ENCODE measurements around the gene SRSF9. TPM values are rescaled to one million over a fixed set of nuclear protein-coding genes. Genes with fewer than 3 reads are reported as not detected.

The SRSF9 gene
- total RNA-seq, 1 experiment from 2014 or later = 244 TPM

- H3K27ac Mint-ChIP-seq (ENCODE audit: unreplicated experiment) = no peak overlapping the region
- peaks cover 2% of the 10 kb centered on the region; the same call in 1 of the 2 replicates for H3K36me3 ChIP-seq (ENCODE audit: control insufficient read depth, insufficient read depth, low read length)
- no peaks in the 10 kb centered on the region for H3K27me3 ChIP-seq (replicated peaks; ENCODE audit: control insufficient read depth, insufficient read depth, low read length)
- H3K4me3 ChIP-seq (ENCODE audit: low read depth, low read length) = no peak overlapping the region
- H3K9me3 Mint-ChIP-seq (ENCODE audit: unreplicated experiment) = no peaks in the 10 kb centered on the region
- intact Hi-C loops (cut with micrococcal nuclease; ENCODE audit: unreplicated experiment) = no loop called here
- peaks cover 7% of the 10 kb centered on the region for H3K4me1 Mint-ChIP-seq (ENCODE audit: low read depth, unreplicated experiment)
- H3K4me1 ChIP-seq = no peaks in the 10 kb centered on the region; the same call in 1 of the 2 replicates
- H3K27me3 Mint-ChIP-seq (ENCODE audit: insufficient read depth, unreplicated experiment) = no peaks in the 10 kb centered on the region
- TF ChIP-seq, protein P1, sequence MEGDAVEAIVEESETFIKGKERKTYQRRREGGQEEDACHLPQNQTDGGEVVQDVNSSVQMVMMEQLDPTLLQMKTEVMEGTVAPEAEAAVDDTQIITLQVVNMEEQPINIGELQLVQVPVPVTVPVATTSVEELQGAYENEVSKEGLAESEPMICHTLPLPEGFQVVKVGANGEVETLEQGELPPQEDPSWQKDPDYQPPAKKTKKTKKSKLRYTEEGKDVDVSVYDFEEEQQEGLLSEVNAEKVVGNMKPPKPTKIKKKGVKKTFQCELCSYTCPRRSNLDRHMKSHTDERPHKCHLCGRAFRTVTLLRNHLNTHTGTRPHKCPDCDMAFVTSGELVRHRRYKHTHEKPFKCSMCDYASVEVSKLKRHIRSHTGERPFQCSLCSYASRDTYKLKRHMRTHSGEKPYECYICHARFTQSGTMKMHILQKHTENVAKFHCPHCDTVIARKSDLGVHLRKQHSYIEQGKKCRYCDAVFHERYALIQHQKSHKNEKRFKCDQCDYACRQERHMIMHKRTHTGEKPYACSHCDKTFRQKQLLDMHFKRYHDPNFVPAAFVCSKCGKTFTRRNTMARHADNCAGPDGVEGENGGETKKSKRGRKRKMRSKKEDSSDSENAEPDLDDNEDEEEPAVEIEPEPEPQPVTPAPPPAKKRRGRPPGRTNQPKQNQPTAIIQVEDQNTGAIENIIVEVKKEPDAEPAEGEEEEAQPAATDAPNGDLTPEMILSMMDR (IDR thresholded peaks at IDR 0.05; ENCODE audit: insufficient read depth in 1 of 2, low read depth in 1 of 2, low read length in 1 of 2, severe bottlenecking in 1 of 2, unreplicated experiment in 1 of 2) = no peak
- H3K36me3 Mint-ChIP-seq (ENCODE audit: insufficient read depth, unreplicated experiment) = no peaks in the 10 kb centered on the region
- no peak overlapping the region for H3K4me3 Mint-ChIP-seq (ENCODE audit: unreplicated experiment)
- ChIA-PET CTCF (no interaction called here), POLR2A (no interaction called here)
- DNase-seq = no peak
- H3K9me3 ChIP-seq = no peaks in the 10 kb centered on the region
- no TSS peak for BruUV-seq (replicated peaks)
These were observed 44.5 kb upstream of the SRSF9 start for GRCh38 chr12:120514002-120514401.

DNA sequence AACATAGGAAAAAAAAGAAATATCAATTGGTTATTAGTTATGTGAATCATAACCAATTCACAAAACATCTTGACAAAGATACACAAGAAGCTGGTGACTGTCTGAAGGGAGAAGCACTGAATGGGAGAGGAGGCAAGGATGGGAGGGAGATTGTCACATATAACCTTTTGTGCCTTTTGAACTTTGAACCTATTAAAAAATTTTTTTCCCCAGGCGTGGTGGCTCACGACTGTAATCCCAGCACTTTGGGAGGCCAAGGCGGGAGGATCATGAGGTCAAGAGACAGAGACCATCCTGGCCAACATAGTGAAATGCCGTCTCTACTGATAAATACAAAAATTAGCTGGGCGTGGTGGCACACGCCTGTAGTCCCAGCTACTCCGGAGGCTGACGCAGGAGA is 39.0 kb upstream of the SRSF9 start:
- Histone ChIP-seq H3K9me3 (no peaks in the 10 kb centered on the region), H3K27me3 (replicated peaks; ENCODE audit: control insufficient read depth, insufficient read depth, low read length) (no peaks in the 10 kb centered on the region), H3K4me1 (peaks cover 7% of the 10 kb centered on the region; the same call in 1 of the 2 replicates), H3K36me3 (ENCODE audit: control insufficient read depth, insufficient read depth, low read length) (no peaks in the 10 kb centered on the region), H3K4me3 (ENCODE audit: low read depth, low read length) (no peak overlapping the region)
- peaks cover 6% of the 10 kb centered on the region for H3K36me3 Mint-ChIP-seq (ENCODE audit: insufficient read depth, unreplicated experiment)
- TF ChIP-seq, protein P1 (IDR thresholded peaks at IDR 0.05; ENCODE audit: insufficient read depth in 1 of 2, low read depth in 1 of 2, low read length in 1 of 2, severe bottlenecking in 1 of 2, unreplicated experiment in 1 of 2) = no peak
- ChIA-PET POLR2A (no interaction called here), CTCF (interaction anchor here (0.7 to 0.8 kb wide), 2 partner anchors 14 to 273 kb away, joined by 3 to 6 read pairs; no protein-coding TSS in a partner anchor)
- H3K27me3 Mint-ChIP-seq (ENCODE audit: insufficient read depth, unreplicated experiment) = no peaks in the 10 kb centered on the region
- H3K4me3 Mint-ChIP-seq (ENCODE audit: unreplicated experiment) = no peak overlapping the region
- peak in 1 of 2 experiments; percentile 14 for DNase-seq
- no TSS peak for BruUV-seq (replicated peaks)
- H3K9me3 Mint-ChIP-seq (ENCODE audit: unreplicated experiment) = no peaks in the 10 kb centered on the region
- peaks cover 7% of the 10 kb centered on the region for H3K4me1 Mint-ChIP-seq (ENCODE audit: low read depth, unreplicated experiment)
- no peak overlapping the region for H3K27ac Mint-ChIP-seq (ENCODE audit: unreplicated experiment)
- intact Hi-C loops (cut with micrococcal nuclease; ENCODE audit: unreplicated experiment) = no loop called here

- BruUV-seq (replicated peaks) = no TSS peak
- Histone ChIP-seq H3K36me3 (ENCODE audit: control insufficient read depth, insufficient read depth, low read length) (peaks cover 2% of the 10 kb centered on the region; the same call in 1 of the 2 replicates), H3K27me3 (replicated peaks; ENCODE audit: control insufficient read depth, insufficient read depth, low read length) (no peaks in the 10 kb centered on the region), H3K9me3 (no peaks in the 10 kb centered on the region), H3K4me1 (peaks cover 7% of the 10 kb centered on the region; the same call in 1 of the 2 replicates), H3K4me3 (ENCODE audit: low read depth, low read length) (no peak overlapping the region)
- Mint-ChIP-seq H3K36me3 (ENCODE audit: insufficient read depth, unreplicated experiment) (peaks cover 22% of the 10 kb centered on the region), H3K4me1 (ENCODE audit: low read depth, unreplicated experiment) (peaks cover 3% of the 10 kb centered on the region), H3K9me3 (ENCODE audit: unreplicated experiment) (no peaks in the 10 kb centered on the region), H3K4me3 (ENCODE audit: unreplicated experiment) (no peak overlapping the region), H3K27ac (ENCODE audit: unreplicated experiment) (no peak overlapping the region), H3K27me3 (ENCODE audit: insufficient read depth, unreplicated experiment) (no peaks in the 10 kb centered on the region)
- CTCF ChIA-PET = no interaction called here
- POLR2A ChIA-PET = no interaction called here
- DNase-seq = no peak
- intact Hi-C loops (cut with micrococcal nuclease; ENCODE audit: unreplicated experiment) = no loop called here
- TF ChIP-seq, protein P1 (IDR thresholded peaks at IDR 0.05; ENCODE audit: insufficient read depth in 1 of 2, low read depth in 1 of 2, low read length in 1 of 2, severe bottlenecking in 1 of 2, unreplicated experiment in 1 of 2) = no peak
These were observed 35.0 kb upstream of the SRSF9 start for GRCh38 chr12:120504587-120504986.

Data from Caco-2 (cell line).